H9 (cell line): ENCODE data around the gene LAMA5. TPM values are rescaled to one million over a fixed set of nuclear protein-coding genes. Genes with fewer than 3 reads are reported as not detected.
A peak's percentile ranks its signal among the peaks of the same experiment; 100 is the strongest.

Experiments used
- DNase-seq: peaks from one replicate; pipeline ENCODE4 v3.0.0-alpha.2; 2017
- H2AFZ ChIP-seq: one replicate; pipeline ENCODE4 v1.6.1; 2013; ENCODE audit warnings: mild to moderate bottlenecking, low read length, control low read depth, moderate library complexity
- H2AK5ac ChIP-seq: 2 replicates; pipeline ENCODE4 v1.6.1; 2013; ENCODE audit warnings: low read length, control low read depth, mixed read lengths; ENCODE audit not compliant: insufficient read length
- H2BK120ac ChIP-seq: one replicate; pipeline ENCODE4 v1.6.1; 2013; ENCODE audit warnings: low read depth, mild to moderate bottlenecking, low read length, control low read depth, inconsistent platforms; ENCODE audit not compliant: poor library complexity, severe bottlenecking
- H2BK12ac ChIP-seq: 2 replicates; pipeline ENCODE4 v1.6.1; 2013; ENCODE audit warnings: low read length, control low read depth, mixed read lengths, low read depth; ENCODE audit not compliant: insufficient read length
- H2BK15ac ChIP-seq: 2 replicates; pipeline ENCODE4 v1.6.1; 2013; ENCODE audit warnings: low read depth, low read length, control low read depth
- H2BK20ac ChIP-seq: one replicate; pipeline ENCODE4 v1.6.1; 2013; ENCODE audit warnings: low read depth, mild to moderate bottlenecking, low read length, control low read depth, inconsistent platforms; ENCODE audit not compliant: poor library complexity, severe bottlenecking
- H2BK5ac ChIP-seq: 2 replicates; pipeline ENCODE4 v1.6.1; 2013; ENCODE audit warnings: low read length, control low read depth, mixed read lengths; ENCODE audit not compliant: insufficient read length
- H3K14ac ChIP-seq: 2 replicates; pipeline ENCODE4 v1.6.1; 2013; ENCODE audit warnings: low read length, control low read depth; ENCODE audit not compliant: insufficient read depth
- H3K18ac ChIP-seq: 2 replicates; pipeline ENCODE4 v1.6.1; 2013; ENCODE audit warnings: low read depth, mild to moderate bottlenecking, mixed read lengths, low read length, control low read depth; ENCODE audit not compliant: insufficient read length
- H3K23ac ChIP-seq: 2 replicates; pipeline ENCODE4 v1.6.1; 2013; ENCODE audit warnings: low read length, control low read depth, mixed read lengths, low read depth; ENCODE audit not compliant: insufficient read length
- H3K23me2 ChIP-seq: 2 replicates; pipeline ENCODE4 v1.6.1; 2013; ENCODE audit warnings: low read depth, mild to moderate bottlenecking, mixed read lengths, low read length, control low read depth; ENCODE audit not compliant: insufficient read length, poor library complexity, severe bottlenecking
- H3K27ac ChIP-seq: 2 replicates; pipeline ENCODE4 v1.5.1; 2013; ENCODE audit warnings: low read length, control low read depth, mixed read lengths, low read depth; ENCODE audit not compliant: insufficient read length
- H3K27me3 ChIP-seq: 2 replicates; pipeline ENCODE4 v1.6.1; 2013; ENCODE audit warnings: low read length, control low read depth, inconsistent platforms; ENCODE audit not compliant: insufficient read depth
- H3K4ac ChIP-seq: 2 replicates; pipeline ENCODE4 v1.6.1; 2013; ENCODE audit warnings: low read depth, mild to moderate bottlenecking, control low read depth, inconsistent platforms, low read length, moderate library complexity
- H3K4me1 ChIP-seq: 2 replicates; pipeline ENCODE4 v1.6.1; 2013; ENCODE audit warnings: low read length, control low read depth, inconsistent platforms; ENCODE audit not compliant: insufficient read depth
- H3K4me2 ChIP-seq: 2 replicates; pipeline ENCODE4 v1.6.1; 2013; ENCODE audit warnings: low read length, control low read depth, mixed read lengths; ENCODE audit not compliant: insufficient read length, insufficient read depth
- H3K56ac ChIP-seq: 2 replicates; pipeline ENCODE4 v1.6.1; 2013; ENCODE audit warnings: low read depth, mild to moderate bottlenecking, mixed read lengths, low read length, control low read depth; ENCODE audit not compliant: insufficient read length
- H3K79me1 ChIP-seq: 2 replicates; pipeline ENCODE4 v1.6.1; 2013; ENCODE audit warnings: low read depth, mild to moderate bottlenecking, moderate library complexity, low read length, control low read depth, inconsistent platforms; ENCODE audit not compliant: insufficient read depth, poor library complexity, severe bottlenecking
- H3K79me2 ChIP-seq: 2 replicates; pipeline ENCODE4 v1.6.1; 2013; ENCODE audit warnings: low read length, control low read depth, inconsistent platforms; ENCODE audit not compliant: insufficient read depth
- H3K9ac ChIP-seq: 2 replicates; pipeline ENCODE4 v1.6.1; 2013; ENCODE audit warnings: low read length, control low read depth, mixed read lengths; ENCODE audit not compliant: insufficient read length; ENCODE audit errors: extremely low read depth
- H3K9me3 ChIP-seq: one replicate; pipeline ENCODE4 v1.6.1; 2013; ENCODE audit warnings: low read depth, low read length, inconsistent platforms; ENCODE audit not compliant: control insufficient read depth
- H3T11ph ChIP-seq: one replicate; pipeline ENCODE4 v1.6.1; 2013; ENCODE audit warnings: mild to moderate bottlenecking, low read length, control low read depth, inconsistent platforms
- H4K20me1 ChIP-seq: one replicate; pipeline ENCODE4 v1.6.1; 2013; ENCODE audit not compliant: control insufficient read depth, insufficient read length, insufficient read depth
- H4K5ac ChIP-seq: 2 replicates; pipeline ENCODE4 v1.6.1; 2013; ENCODE audit warnings: low read depth, mild to moderate bottlenecking, mixed read lengths, low read length, control low read depth; ENCODE audit not compliant: insufficient read length
- H4K8ac ChIP-seq: replicated peaks from 2 replicates; pipeline ENCODE4 v1.6.1; 2013; ENCODE audit warnings: low read length, control low read depth, mixed read lengths, low read depth; ENCODE audit not compliant: insufficient read length
- H4K91ac ChIP-seq: 2 replicates; pipeline ENCODE4 v1.6.1; 2013; ENCODE audit warnings: low read depth, mild to moderate bottlenecking, moderate library complexity, mixed read lengths, low read length, control low read depth; ENCODE audit not compliant: insufficient read length
- H3K27ac Mint-ChIP-seq, 3 experiments: 2 replicates in 2 of 3; 3 replicates in 1 of 3; pipeline ENCODE4 v1.8.0; 2020 to 2021; ENCODE audit warnings: mixed read lengths in 3 of 3, mild to moderate bottlenecking in 1 of 3, moderate library complexity in 1 of 3
- H3K27me3 Mint-ChIP-seq: 2 replicates; pipeline ENCODE4 v1.8.0; 2021; ENCODE audit warnings: low read depth, mild to moderate bottlenecking, moderate library complexity, mixed read lengths
- H3K36me3 Mint-ChIP-seq, 3 experiments: 2 replicates in 2 of 3; 3 replicates in 1 of 3; pipeline ENCODE4 v1.8.0; 2020 to 2021; ENCODE audit warnings: low read depth in 3 of 3, mixed read lengths in 3 of 3; ENCODE audit not compliant: insufficient read depth in 1 of 3
- H3K4me1 Mint-ChIP-seq, 2 experiments: 2 replicates each; pipeline ENCODE4 v1.8.0; 2020; ENCODE audit warnings: mixed read lengths in 2 of 2
- H3K4me3 Mint-ChIP-seq, 2 experiments: 2 replicates in 1 of 2; 3 replicates in 1 of 2; pipeline ENCODE4 v1.8.0; 2020 to 2021; ENCODE audit warnings: mild to moderate bottlenecking in 2 of 2, mixed read lengths in 2 of 2, moderate library complexity in 1 of 2
- H3K9me3 Mint-ChIP-seq, 2 experiments: 2 replicates in 1 of 2; 3 replicates in 1 of 2; pipeline ENCODE4 v1.8.0; 2020; ENCODE audit warnings: mild to moderate bottlenecking in 2 of 2, mixed read lengths in 2 of 2, moderate library complexity in 1 of 2
- CTCF ChIP-seq: fragments of 200-600 bp; sonication (generic); conservative IDR thresholded peaks from 3 replicates; pipeline ENCODE4 v1.8.0; 2021; ENCODE audit warnings: antibody characterized with exemption, mild to moderate bottlenecking
- WGBS: extraction: QIAGEN DNeasy Blood & Tissue Kit; methylation state at CpG from one replicate; pipeline ENCODE4 v1.1.7; 2013; ENCODE audit warnings: missing lambda C conversion rate, low lambda C conversion rate, mixed read lengths; ENCODE audit not compliant: insufficient read length; ENCODE audit errors: extremely low coverage; 5-methylcytosine and 5-hydroxymethylcytosine counted together
- total RNA-seq: library from RNA; stranded (reverse); gene quantifications from 2 replicates; pipeline ENCODE4 v1.2.1, GENCODE V29; 2021

LAMA5 gene
- total RNA-seq, 1 experiment from 2014 or later = 200 TPM

- no peak overlapping the region for H2BK12ac ChIP-seq
- Mint-ChIP-seq H3K4me3 (peak overlapping the region; percentile 63 to 74), H3K27ac (0 out of 7 replicates have a peak overlapping the region, but pooled peaks of 1 of the 3 experiments have one; percentile 44), H3K9me3 (no peaks in the 10 kb centered on the region), H3K27me3 (no peaks in the 10 kb centered on the region; the same call in 1 of the 2 replicates), H3K4me1 (peaks cover 37 to 55% of the 10 kb centered on the region in 2 experiments), H3K36me3 (0 out of 7 replicates have a peak, but pooled peaks cover 0 to 2% (median 0%) of the 10 kb centered on the region in 3 experiments)
- DNase-seq = peak; percentile 84
- H3K23me2 ChIP-seq = peaks cover 19% of the 10 kb centered on the region
- H4K20me1 ChIP-seq = no peaks in the 10 kb centered on the region
- peaks cover 3% of the 10 kb centered on the region for H3K79me1 ChIP-seq
- H2BK15ac ChIP-seq = no peak overlapping the region
- no peak overlapping the region for H4K8ac ChIP-seq
- H2BK20ac ChIP-seq = no peak overlapping the region
- peaks cover 9% of the 10 kb centered on the region; the same call in 1 of the 2 replicates for H3K4me1 ChIP-seq
- H4K5ac ChIP-seq = no peak overlapping the region
- WGBS = no CpG with 5 or more reads among the region's 10 CpGs
- H4K91ac ChIP-seq = no peak overlapping the region
- no peaks in the 10 kb centered on the region for H3K27me3 ChIP-seq
- no peak overlapping the region; the same call in 1 of the 2 replicates for H3K14ac ChIP-seq
- H3K4ac ChIP-seq = no peak overlapping the region
- H3K9me3 ChIP-seq = no peaks in the 10 kb centered on the region
- peak overlapping the region; percentile 58 for H3K4me2 ChIP-seq
- no peak overlapping the region for H3K9ac ChIP-seq
- H3T11ph ChIP-seq = no peak overlapping the region
- no peak overlapping the region for H2BK120ac ChIP-seq
- no peak overlapping the region for H3K23ac ChIP-seq
- no peak overlapping the region for H3K18ac ChIP-seq
- H2AFZ ChIP-seq = no peak overlapping the region
- H2BK5ac ChIP-seq = no peak overlapping the region
- H3K27ac ChIP-seq = no peak overlapping the region
- no peak overlapping the region for H2AK5ac ChIP-seq
- peaks cover 6% of the 10 kb centered on the region; the same call in 1 of the 2 replicates for H3K79me2 ChIP-seq
- H3K56ac ChIP-seq = no peak overlapping the region
- no peak for TF ChIP-seq CTCF
Observed at GRCh38 chr20:62365814-62366369, 1.2 kb downstream of the LAMA5 start.
